ENCODE data around the gene MAST4.

The MAST4 gene

GRCh38 chr5:67047616-67048015 lies 451.4 kb downstream of the MAST4 start:
- Histone ChIP-seq H3K4me3 (replicated peaks; ENCODE audit: insufficient read depth, low read length) (no peak overlapping the region), H3K27me3 (ENCODE audit: insufficient read depth, poor library complexity, severe bottlenecking) (no peaks in the 10 kb centered on the region), H3K27ac (replicated peaks) (no peak overlapping the region)
- DNase-seq (ENCODE audit: low read depth in 1 of 2, low spot score in 1 of 2): no peak
- no peak for TF ChIP-seq SPI1 (IDR thresholded peaks at IDR 0.05; ENCODE audit: borderline replicate concordance, low read depth)
- no peak for TF ChIP-seq REST (IDR thresholded peaks at IDR 0.05; ENCODE audit: insufficient replicate concordance, low read depth)
- no peak for TF ChIP-seq POLR2AphosphoS5 (IDR thresholded peaks at IDR 0.05; ENCODE audit: low read depth)
- TF ChIP-seq CTCF (IDR thresholded peaks at IDR 0.05; ENCODE audit: insufficient read depth, low read length): no peak
- TF ChIP-seq GABPA (IDR thresholded peaks at IDR 0.05; ENCODE audit: low read depth): no peak

- H3K4me3 ChIP-seq (replicated peaks; ENCODE audit: insufficient read depth, low read length): no peak overlapping the region
- no peak for TF ChIP-seq GABPA (IDR thresholded peaks at IDR 0.05; ENCODE audit: low read depth)
- no peak for TF ChIP-seq SPI1 (IDR thresholded peaks at IDR 0.05; ENCODE audit: borderline replicate concordance, low read depth)
- TF ChIP-seq POLR2AphosphoS5 (IDR thresholded peaks at IDR 0.05; ENCODE audit: low read depth): no peak
- no peak for TF ChIP-seq CTCF (IDR thresholded peaks at IDR 0.05; ENCODE audit: insufficient read depth, low read length)
- no peak for TF ChIP-seq REST (IDR thresholded peaks at IDR 0.05; ENCODE audit: insufficient replicate concordance, low read depth)
- H3K27ac ChIP-seq (replicated peaks): no peak overlapping the region
- H3K27me3 ChIP-seq (ENCODE audit: insufficient read depth, poor library complexity, severe bottlenecking): no peaks in the 10 kb centered on the region
- no peak for DNase-seq (ENCODE audit: low read depth in 1 of 2, low spot score in 1 of 2)
These were observed 453.9 kb downstream of the MAST4 start for GRCh38 chr5:67050125-67050524.

GRCh38 chr5:67050635-67051034 lies 454.4 kb downstream of the MAST4 start:
- Histone ChIP-seq H3K27me3 (ENCODE audit: insufficient read depth, poor library complexity, severe bottlenecking) (no peaks in the 10 kb centered on the region), H3K4me3 (replicated peaks; ENCODE audit: insufficient read depth, low read length) (no peak overlapping the region), H3K27ac (replicated peaks) (no peak overlapping the region)
- no peak for TF ChIP-seq GABPA (IDR thresholded peaks at IDR 0.05; ENCODE audit: low read depth)
- TF ChIP-seq SPI1 (IDR thresholded peaks at IDR 0.05; ENCODE audit: borderline replicate concordance, low read depth): no peak
- TF ChIP-seq REST (IDR thresholded peaks at IDR 0.05; ENCODE audit: insufficient replicate concordance, low read depth): no peak
- no peak for DNase-seq (ENCODE audit: low read depth in 1 of 2, low spot score in 1 of 2)

GRCh38 chr5:67051164-67051563 lies 455.0 kb downstream of the MAST4 start:
- no peak for DNase-seq (ENCODE audit: low read depth in 1 of 2, low spot score in 1 of 2)
- no peaks in the 10 kb centered on the region for H3K27me3 ChIP-seq (ENCODE audit: insufficient read depth, poor library complexity, severe bottlenecking)
- H3K27ac ChIP-seq (replicated peaks): no peak overlapping the region
- no peak overlapping the region for H3K4me3 ChIP-seq (replicated peaks; ENCODE audit: insufficient read depth, low read length)
- TF ChIP-seq GABPA (IDR thresholded peaks at IDR 0.05; ENCODE audit: low read depth): no peak
- no peak for TF ChIP-seq REST (IDR thresholded peaks at IDR 0.05; ENCODE audit: insufficient replicate concordance, low read depth)
- TF ChIP-seq POLR2AphosphoS5 (IDR thresholded peaks at IDR 0.05; ENCODE audit: low read depth): no peak
- no peak for TF ChIP-seq SPI1 (IDR thresholded peaks at IDR 0.05; ENCODE audit: borderline replicate concordance, low read depth)
- TF ChIP-seq CTCF (IDR thresholded peaks at IDR 0.05; ENCODE audit: insufficient read depth, low read length): no peak
